NCI-H2107 (cell line): ENCODE data around the gene SQSTM1.

Experiments used
- DNase-seq: peaks from one replicate; lab custom pipeline; 2025; lab: John Stamatoyannopoulos, UW

SQSTM1 gene

DNA sequence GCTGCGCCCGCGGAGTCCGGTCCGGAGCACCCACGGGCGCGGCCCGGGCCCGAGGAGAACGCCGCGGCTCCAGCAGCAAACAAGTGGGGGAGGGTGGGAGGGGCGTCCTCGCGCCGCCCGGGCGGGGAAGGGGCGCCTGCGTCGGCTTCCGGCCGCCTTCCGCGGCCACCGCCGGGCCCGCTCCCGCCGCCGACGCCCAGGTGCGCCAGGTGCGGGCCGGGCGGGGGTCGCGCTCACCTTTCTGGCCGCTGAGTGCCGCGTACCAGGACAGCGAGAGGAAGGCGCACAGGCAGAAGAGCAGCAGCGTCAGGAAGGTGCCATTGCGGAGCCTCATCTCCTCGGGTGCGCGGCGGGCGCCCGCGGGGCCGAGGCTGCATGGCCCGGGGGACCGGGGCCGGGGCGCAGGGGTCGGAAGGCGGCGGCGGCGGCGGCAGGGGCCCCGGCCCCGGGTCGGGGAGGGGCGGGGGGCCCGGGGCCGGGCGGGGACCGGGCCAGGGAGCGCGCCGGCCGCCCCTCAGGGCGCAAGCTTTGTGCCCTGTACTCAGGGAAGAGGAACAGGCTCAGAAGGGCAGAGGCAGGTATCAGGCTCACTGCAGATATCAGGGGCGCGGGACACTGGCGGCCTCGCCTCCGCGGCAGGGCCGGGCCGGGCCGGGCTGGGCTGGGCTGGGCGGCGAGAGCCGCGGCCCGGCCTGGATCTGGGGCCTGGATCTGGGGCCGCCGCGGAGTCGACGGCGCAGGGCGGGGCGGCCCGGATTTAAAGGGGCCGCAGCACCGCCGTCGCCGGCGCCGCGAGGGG lies 14.3 kb upstream of the SQSTM1 start, which contains the start of gene MGAT4B:
MGAT4B (minus strand) TSS at position 617 of the 799 bp plus-strand sequence; CDS start at position 334, 283 bp downstream.
- no peak for DNase-seq

DNA sequence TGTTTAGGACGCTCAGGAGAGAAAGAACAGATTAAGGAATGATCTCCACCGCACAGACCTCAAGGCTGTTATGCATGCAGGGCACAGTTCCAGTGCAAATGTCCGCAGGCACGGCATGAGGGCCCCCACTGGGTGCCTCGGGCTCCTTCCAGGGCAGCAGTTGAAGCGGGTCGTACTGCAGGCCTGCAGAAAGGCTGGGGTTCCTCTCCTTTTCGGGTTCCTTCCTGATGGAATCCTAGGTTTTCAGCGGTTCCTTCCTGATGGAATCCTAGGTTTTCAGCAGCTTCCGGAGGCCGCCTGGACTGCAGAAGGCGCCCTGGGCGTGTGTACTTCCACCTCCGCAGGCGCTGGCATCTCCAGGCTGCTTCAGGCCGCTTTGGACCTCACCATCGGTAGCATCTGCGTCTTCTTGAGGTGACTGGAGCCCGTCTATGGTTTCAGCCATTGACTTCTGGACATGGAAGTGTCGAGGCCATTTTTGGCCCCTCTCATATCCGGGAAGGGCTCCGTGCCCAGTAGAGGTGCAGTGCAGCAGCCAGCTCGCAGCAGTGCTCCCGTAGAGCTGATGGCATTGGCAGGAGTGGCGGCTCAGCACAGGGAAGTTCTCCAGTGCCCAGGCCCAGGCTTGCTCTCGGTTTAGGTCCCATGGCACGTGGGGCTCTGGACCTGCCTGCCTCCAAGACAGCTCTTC lies 8.4 kb upstream of the SQSTM1 start:
- no peak for DNase-seq

DNA sequence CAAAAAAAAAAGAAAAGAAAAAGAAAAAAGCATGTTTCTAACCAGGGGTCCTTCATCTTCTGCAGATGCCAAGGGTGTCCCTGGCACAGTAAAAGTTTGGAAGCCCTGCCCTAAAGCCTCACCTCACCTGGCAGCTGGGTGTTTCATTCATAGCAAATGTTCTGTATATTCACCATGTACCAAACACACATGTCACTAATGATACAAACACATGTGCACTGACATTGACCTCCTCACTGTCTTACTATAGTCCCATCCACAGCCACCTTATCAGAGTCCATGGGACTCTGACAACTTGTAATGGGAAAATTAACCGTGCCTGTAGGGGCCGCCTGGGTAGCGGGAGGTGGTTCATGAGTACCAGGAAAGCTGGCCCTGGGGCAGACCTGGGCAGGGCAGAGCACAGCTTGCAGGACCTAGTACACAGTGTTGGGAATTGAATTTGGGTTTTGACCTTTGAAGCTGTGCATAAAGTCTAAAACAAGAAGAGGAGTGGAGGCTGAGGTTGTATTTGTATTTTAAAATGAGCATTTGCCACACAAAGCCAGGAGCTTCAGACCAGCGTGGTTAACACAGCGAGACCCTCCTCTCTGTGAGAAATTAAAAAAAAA lies 7.6 kb upstream of the SQSTM1 start:
- no peak for DNase-seq

DNA sequence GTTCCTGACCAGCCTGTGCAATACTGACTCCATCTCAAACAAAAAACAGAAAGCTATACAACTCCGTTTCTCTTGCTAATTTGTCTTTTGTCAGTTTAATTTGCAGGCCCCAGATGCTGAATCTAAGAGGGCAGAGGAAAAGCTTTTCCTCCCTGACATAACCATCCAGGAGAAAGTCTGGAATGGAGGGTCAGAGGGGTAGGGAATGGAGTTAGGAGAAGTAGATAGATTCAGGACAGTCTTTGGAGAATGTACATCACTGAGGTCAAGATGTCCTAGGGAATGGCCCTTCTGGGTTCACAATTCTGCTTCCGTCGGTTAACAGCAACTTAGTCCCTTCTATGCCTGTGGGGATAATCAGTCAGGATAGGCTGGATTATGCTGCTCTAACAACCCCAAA lies 6.6 kb upstream of the SQSTM1 start:
- no peak for DNase-seq

DNA sequence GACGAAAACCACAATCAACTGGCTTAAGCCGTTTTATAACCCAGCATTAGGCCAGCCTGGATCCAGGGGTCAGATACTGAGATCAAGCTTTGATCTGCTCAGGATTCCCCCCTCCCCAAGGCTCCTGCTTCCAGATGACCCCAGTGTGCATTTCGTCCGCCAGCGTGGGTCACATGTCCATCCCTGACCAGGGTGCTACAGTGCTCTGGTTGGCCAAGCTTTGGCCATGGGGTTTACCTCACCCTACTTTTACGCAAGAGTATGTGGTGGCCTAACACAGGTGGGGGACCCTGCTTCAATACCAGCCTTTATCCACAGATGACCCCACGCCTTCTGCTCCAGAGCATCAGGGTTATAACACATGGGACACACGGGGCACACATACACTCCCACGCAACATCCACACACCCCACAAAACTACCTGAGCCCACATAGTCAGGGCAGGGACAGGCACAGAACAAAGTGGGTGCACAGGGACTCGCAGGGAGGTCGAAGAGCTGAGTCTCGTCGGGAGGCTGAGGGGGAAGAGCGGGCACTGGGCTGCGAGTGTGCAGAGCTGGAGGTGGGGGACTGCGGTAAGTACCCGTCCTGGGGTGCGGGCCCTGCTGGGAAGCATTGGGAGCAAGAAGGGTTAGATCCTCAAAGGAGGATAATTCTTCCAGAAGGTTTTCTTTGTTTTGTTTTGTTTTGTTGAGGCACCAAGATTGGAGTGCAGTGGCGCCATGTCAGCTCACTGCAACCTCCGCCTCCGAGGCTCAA lies 5.0 kb upstream of the SQSTM1 start:
- no peak for DNase-seq

DNA sequence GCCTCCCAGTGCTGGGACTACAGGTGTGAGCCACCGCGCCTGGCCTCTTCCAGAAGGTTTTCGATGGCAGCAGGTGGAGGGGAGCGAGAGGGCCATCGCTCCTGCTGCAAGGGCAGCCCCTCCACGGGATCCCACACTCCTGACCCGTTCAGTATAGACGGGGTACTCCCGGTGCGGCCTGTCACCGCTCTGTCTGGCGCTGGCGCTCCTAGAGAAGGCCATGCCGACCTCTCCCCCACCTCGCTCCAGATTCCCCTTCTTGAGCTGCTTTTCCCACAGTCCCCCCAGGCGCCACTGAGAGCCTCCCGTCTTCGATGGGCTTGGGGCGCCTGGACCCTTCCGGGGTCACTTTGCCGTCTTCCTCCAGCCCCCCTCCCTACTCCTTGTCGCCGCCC lies 4.3 kb upstream of the SQSTM1 start:
- DNase-seq = no peak

DNA sequence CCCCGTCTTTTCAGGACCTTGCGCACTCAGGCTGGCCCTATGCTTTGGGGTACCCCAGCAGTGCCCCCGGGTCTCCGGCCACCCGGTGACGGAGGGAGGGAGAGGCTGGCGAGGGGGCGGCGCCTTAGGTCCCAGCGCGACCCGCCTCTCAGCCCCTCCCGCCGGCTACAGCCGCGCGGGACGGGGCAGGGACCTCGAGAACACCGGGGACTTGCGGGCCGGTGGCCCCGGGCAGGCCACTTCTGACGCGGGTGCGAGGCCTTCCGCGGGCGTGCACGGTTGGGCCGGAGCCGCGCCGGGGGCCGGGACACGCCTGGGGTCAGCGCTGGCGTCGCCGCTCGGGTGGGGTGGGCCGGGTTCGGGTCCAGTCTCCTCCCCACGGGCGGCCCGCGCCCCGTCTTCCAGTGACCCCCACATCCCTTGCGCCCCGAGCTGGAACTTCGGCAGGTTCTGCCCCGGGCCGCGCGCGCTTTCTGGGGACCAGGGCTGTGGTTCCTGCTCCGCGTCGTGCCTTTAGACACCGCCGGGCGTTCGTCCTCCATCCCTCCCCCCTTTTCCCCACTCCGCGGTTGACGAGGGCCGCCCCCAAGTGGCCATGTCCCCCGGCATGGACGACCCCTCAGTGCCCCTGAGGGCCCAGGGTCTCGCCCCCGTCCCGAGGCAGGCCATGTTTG lies 3.8 kb upstream of the SQSTM1 start:
- DNase-seq = no peak

DNA sequence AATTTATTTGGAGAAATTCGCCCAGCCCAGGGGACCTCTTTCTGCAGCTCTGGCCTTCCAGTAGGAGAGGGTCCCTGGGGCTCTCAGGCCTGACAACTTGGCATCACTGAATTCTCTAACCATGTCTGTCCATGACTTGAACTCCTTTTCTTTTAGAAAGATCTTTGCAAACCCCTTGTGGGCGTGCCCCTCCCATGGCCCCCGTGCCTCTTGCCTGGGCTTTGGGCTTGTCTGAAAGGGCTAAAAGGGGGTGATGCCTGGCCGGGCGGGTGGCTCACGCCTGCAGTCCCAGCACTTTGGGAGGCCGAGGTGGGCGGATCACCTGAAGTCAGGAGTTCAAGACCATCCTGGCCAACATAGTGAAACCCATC lies 3.2 kb upstream of the SQSTM1 start:
- DNase-seq = no peak

DNA sequence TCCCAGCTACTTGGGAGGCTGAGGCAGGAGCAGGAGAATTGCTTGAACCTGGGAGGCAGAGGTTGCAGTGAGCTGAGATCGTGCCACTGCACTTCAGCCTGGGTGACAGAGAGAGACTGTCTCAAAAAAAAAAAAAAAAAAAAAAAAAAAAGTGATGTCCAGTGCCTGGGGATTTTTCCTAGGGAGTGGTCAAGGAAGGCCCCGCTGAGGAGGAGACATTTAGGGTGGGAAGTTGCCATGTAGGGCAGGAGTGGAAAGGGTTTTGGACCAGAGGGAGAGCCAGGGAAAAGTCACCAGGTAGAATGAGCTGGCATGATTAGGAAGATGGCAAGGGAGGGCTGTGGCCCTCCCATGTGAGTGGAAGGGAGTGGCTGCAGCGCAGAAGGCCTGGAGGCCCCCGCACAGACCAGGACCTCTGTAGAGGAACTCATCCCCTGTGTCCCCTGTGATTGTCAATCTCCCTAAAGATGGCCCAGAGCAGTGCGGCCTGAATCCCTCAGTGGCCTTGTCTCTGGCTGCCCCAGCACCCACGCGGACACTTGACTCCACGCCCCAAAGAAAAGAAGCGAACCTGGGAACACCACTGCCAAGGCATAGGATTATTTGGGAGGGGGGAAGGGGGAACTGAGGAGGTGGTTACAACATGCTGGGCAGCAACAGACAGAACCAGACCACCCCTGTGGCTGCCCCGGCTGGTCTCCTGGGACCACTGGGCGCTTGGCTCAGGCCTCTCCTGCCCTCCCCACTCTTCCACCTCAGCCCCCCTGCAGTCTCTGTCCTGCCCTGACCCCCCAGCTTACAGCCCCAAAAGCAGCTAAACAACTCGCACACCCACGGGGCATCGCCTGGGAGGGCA lies 2.6 kb upstream of the SQSTM1 start:
- no peak for DNase-seq

DNA sequence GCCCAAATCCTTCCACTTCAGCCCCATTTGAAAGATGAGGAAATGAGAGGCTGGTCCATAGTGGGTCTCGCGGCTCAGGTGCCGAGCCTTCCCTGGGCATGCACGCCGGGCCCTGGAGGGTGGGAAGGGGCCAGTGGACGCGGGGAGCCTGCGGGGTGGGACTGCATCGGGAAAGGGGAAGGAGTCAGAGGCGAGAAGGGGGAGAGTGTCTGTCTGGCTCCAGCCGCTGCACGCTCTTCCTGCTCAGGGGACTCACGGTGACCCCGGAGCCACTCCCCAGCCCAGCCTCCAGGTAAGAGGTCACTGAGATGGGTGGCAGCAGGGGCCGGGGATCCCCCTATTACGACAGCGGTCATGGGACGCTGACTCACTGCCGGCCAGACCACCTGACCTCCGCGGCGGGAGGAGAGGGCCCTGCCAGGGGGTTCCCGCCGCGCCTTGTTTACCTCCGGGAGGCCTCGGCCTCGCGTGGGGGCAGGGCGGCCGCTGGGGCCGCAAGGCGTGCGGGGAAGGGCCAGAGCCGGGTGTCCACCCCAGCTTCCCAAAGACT lies 1.9 kb upstream of the SQSTM1 start:
- no peak for DNase-seq

DNA sequence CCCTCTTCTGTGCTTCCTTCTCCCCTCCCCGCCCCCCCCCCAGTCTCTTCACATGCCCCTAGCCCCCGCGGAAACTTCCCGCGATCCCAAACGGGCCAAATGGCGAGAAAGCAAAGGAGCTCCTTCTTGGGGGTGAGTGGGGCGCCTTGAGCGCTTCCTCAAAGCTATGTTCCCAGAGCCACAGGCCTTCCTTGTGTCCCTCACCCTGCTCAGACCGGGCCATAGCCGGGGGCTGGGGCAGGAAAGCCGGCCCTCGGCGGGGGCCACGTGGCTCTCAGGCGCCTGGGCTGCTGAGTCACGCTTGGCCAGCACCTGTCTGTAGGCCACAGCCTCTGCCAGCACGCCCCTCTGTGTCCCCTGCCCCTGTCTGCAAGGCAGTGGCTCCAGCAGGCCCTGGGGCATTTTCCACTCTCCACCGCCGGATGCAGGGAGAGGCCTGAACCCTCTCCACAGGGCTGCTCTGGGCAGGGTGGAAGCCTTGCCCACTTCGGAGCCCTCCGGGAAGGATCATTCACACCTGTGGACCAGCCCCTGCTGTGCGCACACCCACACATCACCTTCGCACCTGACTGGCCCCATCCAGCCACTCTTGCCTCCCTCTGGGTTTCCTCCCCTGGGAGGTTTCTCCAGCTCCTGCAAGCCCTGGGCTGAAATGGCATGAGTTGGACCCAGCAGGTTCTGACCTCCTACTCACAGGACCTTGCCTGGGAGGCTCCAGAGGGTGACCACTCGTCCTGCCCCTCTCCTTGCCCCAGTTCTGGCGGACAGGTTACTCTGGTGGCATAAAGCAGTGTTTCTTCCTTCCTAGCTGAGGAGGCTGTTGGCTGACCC lies 1.2 kb upstream of the SQSTM1 start:
- DNase-seq = no peak

DNA sequence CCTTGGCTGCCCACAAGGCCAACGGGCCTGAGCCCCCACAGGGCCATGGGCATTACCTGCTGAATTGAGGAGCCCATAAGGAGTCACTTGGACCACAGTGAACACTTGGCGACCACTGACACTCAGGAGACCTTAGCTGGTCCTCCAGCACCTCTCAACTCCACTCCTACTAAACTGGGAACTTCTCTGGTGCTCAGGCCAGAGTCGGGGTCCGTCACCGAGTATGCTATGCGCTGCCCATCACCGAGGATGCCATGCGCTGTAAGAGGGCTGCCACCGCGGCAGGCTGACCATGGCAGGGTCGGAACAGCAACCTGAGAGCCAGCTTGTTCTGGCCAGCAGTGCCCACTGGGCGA lies 600 bp upstream of the SQSTM1 start:
- no peak for DNase-seq

DNA sequence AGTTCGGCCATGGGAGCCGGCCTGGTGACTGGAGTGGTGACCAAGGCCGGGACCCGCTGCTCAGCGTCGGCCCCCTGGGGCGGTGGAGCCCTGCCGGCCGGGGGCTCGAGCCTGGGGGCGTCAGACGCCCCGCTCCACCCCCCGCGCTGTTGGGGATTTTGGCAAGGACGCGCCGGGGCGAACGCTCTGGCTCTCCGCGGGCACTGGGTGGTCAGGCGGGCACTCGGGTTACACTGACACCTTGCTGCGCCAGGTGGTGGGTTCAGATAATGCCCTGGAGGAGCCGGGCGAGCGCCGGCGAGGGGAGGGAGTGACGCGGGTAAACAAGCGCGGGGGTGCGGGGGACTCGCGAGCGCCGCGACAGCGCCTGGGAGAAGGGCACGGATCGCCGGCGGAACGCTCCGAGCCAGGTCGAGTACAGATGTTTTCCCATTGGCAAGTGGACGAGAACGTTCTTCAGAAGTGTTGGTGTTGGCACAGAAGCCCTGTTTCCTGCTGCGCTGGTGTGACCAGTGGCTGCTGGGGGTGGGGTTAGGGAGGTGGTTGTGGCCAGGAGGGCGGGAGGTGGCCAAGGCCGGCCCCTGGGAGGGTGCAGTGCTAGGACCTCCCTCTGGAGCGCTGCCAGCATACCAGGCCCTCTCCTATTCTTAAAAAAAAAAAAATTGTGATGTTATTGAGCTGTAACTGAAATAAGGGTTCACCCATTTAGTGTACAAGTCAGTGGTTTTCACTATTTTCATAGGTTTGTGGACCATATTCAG lies 773 bp downstream of the SQSTM1 start:
- DNase-seq = peak; percentile 14

DNA sequence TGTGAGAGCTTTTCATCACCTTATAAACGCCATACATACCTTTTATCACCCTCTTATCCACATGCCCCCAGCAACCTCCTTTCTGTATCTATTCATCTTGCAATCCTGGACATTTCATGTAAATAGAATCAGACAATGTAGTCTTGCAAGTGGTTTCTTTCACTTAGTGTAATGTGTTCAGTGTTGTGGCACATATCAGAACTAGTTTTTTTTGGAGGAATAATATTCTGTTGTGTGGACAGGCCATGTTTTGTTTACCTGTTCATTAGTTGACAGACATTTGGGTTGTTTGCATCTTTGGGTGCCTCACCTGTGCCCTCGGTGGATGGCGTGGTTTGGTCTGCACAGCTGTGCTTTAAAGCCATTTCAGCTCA lies 1.3 kb downstream of the SQSTM1 start:
- no peak for DNase-seq

DNA sequence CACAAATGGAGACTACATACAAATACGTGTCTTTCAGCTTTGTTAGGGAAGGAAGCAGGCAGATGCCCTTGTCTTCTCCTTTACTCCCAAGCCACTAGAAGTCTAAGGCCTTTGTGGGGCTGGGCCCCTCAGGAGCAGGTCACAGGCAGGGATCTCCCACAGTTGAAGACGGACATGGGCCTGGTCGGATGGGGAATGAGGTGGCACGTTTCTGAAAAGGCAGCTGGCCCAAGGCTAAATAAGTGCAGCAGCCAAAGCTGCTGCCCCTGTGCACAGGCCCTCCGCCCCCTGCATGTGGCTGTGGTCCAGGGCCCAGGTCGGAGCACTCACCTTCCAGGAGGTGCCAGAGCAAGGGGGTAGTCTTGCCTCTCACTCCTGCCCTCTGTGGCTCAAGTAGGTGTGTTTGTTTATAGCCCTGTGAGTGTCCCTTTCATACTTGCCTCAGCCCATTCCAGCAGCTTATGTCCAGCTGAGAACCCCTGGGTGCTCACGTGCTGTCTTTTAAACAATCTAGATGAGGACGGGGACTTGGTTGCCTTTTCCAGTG lies 1.8 kb downstream of the SQSTM1 start:
- no peak for DNase-seq

DNA sequence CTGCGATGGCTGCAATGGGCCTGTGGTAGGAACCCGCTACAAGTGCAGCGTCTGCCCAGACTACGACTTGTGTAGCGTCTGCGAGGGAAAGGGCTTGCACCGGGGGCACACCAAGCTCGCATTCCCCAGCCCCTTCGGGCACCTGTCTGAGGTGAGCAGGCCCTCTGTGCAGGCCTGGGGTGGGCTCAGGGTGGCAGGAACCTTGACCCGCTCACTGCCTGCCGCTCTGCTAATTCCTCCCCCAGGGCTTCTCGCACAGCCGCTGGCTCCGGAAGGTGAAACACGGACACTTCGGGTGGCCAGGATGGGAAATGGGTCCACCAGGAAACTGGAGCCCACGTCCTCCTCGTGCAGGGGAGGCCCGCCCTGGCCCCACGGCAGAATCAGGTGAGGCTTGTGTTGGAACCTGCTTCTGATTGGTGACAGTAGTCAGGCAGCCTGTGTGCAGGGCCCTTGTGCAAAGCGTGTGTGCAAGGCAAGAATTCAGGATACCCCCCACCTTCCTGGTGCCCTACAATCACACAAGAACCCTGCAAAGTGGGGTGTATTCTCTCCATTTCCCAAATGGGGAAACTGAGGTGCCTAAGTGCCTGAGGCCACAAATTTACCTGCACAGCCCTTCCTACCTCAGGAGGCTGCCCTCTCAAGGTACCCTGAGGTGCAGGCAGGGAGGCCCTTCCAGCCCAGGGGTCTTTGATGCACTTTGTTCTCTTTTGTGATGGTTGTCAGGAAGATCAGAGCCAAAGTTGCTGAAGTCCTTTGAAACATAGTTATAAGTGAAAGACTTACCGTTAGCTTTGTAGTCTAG lies 3.4 kb downstream of the SQSTM1 start:
- DNase-seq = no peak

DNA sequence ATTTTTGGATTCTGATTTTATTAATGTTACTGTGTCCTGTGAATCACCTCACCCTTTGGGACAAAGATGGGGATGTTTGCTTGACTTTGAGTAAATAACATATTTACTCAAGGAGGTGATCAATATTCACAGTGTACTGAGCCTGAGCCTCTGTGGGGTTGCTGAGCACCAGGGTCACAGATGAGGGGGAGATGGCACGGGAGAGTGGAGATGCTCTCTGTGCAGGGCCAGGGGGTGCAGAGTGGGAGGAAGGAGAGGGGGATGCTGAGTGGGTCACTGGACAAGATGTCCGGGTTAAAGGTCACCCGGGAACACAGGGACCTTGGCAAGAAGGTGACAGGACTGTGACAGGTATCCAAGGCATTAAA lies 4.0 kb downstream of the SQSTM1 start:
- DNase-seq = no peak

DNA sequence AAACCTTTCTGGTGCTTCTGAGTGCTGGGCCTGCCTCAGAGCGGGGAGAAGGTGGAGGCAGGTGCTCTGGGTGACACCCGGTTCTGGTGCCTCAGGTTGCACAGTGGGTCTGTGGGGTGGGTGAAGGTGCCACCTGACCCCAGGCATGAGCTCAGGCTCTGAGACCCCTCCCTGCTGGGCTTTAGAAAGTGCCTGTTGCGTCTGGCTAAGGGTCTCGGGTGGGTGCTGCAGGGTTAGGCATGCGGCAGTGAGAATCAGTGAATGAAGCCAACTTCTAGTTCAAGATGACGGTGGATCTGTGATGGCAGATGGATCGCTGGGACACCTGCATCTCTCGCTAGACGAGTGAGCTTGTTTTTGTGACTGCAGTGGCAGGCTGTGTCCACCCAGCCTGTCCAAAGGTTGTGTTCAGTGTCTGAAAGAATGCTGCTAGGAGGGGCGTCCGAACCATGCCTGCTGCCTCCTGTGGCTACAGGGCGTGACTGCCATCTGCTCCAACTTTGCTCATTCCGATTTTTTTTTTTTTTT lies 5.0 kb downstream of the SQSTM1 start:
- DNase-seq = no peak
